A549 (cell line): Measurements from ENCODE around the gene KCTD15. TPM values are rescaled to one million over a fixed set of nuclear protein-coding genes. Genes with fewer than 3 reads are reported as not detected.

Experiments used
- ATAC-seq, 2 experiments: fragments of 200-7000 bp in 1 of 2; fragments of >200 bp in 1 of 2; cut with Nextera tagmentation in 1 of 2; cut with Tn5 transposase in 1 of 2; 3 replicates each; pipeline versions ENCODE4 v1.8.0 to v1.9.1; 2018 to 2020; ENCODE audit warnings: mild to moderate bottlenecking in 1 of 2, moderate library complexity in 1 of 2
- CTCF ChIA-PET: fragments of 300-600 bp; sonication (Branson Sonifier 250); formaldehyde crosslinking; extraction: SDS; loops from one replicate; lab custom pipeline; 2021; ENCODE audit warnings: antibody characterized with exemption, inconsistent platforms; lab: Yijun Ruan, JAX
- POLR2A ChIA-PET: fragments of 350-600 bp; formaldehyde crosslinking; extraction: SDS; loops from one replicate; lab custom pipeline; 2021; ENCODE audit warnings: antibody characterized with exemption, inconsistent platforms; lab: Yijun Ruan, JAX
- DNase-seq, 2 experiments: peaks; one replicate each; pipeline versions ENCODE4 v3.0.0 to v3.0.0-alpha.2; 2011 to 2016; ENCODE audit warnings: low read depth in 1 of 2, low spot score in 1 of 2
- FAIRE-seq: peaks from 2 replicates; lab custom pipeline; 2011; peaks lifted over from hg19 to GRCh38; lab: Jason Lieb, UNC
- H3K27ac ChIP-seq, 2 experiments: fragments of >200 bp; sonication (Bioruptor Twin); formaldehyde crosslinking; 3 replicates each; pipeline ENCODE4 v1.5.1; 2016 to 2017
- H3K4me1 ChIP-seq: fragments of >200 bp; sonication (Bioruptor Twin); formaldehyde crosslinking; 3 replicates; pipeline ENCODE4 v1.6.1; 2016
- H3K4me2 ChIP-seq: fragments of >200 bp; sonication (Bioruptor Twin); formaldehyde crosslinking; 3 replicates; pipeline ENCODE4 v1.6.1; 2016
- H3K4me3 ChIP-seq: fragments of >200 bp; sonication (Bioruptor Twin); formaldehyde crosslinking; 3 replicates; pipeline ENCODE4 v1.5.1; 2016
- H3K9me3 ChIP-seq: fragments of >200 bp; sonication (Bioruptor Twin); formaldehyde crosslinking; 3 replicates; pipeline ENCODE4 v1.6.1; 2016
- BHLHE40 ChIP-seq: IDR thresholded peaks from 2 replicates; pipeline ENCODE4 v1.6.1; 2012; ENCODE audit warnings: low read depth, low read length, inconsistent platforms
- CEBPB ChIP-seq, 2 experiments: fragments of >200 bp in 1 of 2; sonication (Bioruptor Twin) in 1 of 2; formaldehyde crosslinking in 1 of 2; IDR thresholded peaks; 2 replicates each; pipeline ENCODE4 v1.6.1; 2012 to 2016
- CHD2 ChIP-seq: fragments of 150-350 bp; IDR thresholded peaks from 2 replicates; pipeline ENCODE4 v1.6.1; 2014; ENCODE audit warnings: low read length; ENCODE audit not compliant: partially characterized antibody
- EHF ChIP-seq: fragments of 250-450 bp; sonication (Bioruptor Pico); IDR thresholded peaks from 2 replicates; pipeline ENCODE4 v1.5.0; 2020; ENCODE audit warnings: mild to moderate bottlenecking
- EP300 ChIP-seq, 2 experiments: fragments of >200 bp; sonication (Bioruptor Twin); formaldehyde crosslinking; IDR thresholded peaks; 2 replicates in 1 of 2; 3 replicates in 1 of 2; pipeline ENCODE4 v1.6.1; 2016 to 2017
- ESRRA ChIP-seq: fragments of 150-350 bp; IDR thresholded peaks from 2 replicates; pipeline ENCODE4 v1.6.1; 2014; ENCODE audit warnings: mild to moderate bottlenecking, low read length, borderline replicate concordance
- FOSB ChIP-seq: fragments of 250-450 bp; sonication (Bioruptor Pico); IDR thresholded peaks from 2 replicates; pipeline ENCODE4 v1.5.0; 2020; ENCODE audit warnings: mild to moderate bottlenecking, moderate library complexity
- FOSL2 ChIP-seq, 2 experiments: fragments of 450-650 bp in 1 of 2; fragments of >200 bp in 1 of 2; sonication (Bioruptor Twin) in 1 of 2; formaldehyde crosslinking; IDR thresholded peaks; 2 replicates each; pipeline versions ENCODE4 v1.5.0 to v1.6.1; 2016 to 2020; ENCODE audit warnings: mild to moderate bottlenecking in 1 of 2, moderate library complexity in 1 of 2
- HDAC2 ChIP-seq: fragments of 200-600 bp; sonication (generic); IDR thresholded peaks from 2 replicates; pipeline ENCODE4 v1.6.1; 2016
- HEYL ChIP-seq: fragments of 250-450 bp; sonication (Bioruptor Pico); IDR thresholded peaks from 2 replicates; pipeline ENCODE4 v1.8.0; 2021; ENCODE audit warnings: mild to moderate bottlenecking, moderate library complexity
- HOXB13 ChIP-seq: fragments of 250-450 bp; sonication (Bioruptor Pico); IDR thresholded peaks from 2 replicates; pipeline ENCODE4 v1.5.0; 2020; ENCODE audit warnings: low read depth, mild to moderate bottlenecking, moderate library complexity
- JUNB ChIP-seq: fragments of >200 bp; sonication (Bioruptor Twin); formaldehyde crosslinking; IDR thresholded peaks from 2 replicates; pipeline ENCODE4 v1.6.1; 2016
- KDM1A ChIP-seq: fragments of 200-600 bp; sonication (generic); IDR thresholded peaks from 2 replicates; pipeline ENCODE4 v1.6.1; 2016; ENCODE audit warnings: low read depth, mild to moderate bottlenecking
- MAZ ChIP-seq: fragments of 150-350 bp; IDR thresholded peaks from 2 replicates; pipeline ENCODE4 v1.6.1; 2014; ENCODE audit warnings: antibody characterized with exemption, low read depth, low read length, borderline replicate concordance
- MYC ChIP-seq: IDR thresholded peaks from 2 replicates; pipeline ENCODE4 v1.6.1; 2012; ENCODE audit warnings: mild to moderate bottlenecking, inconsistent platforms, low read length, improper control_type of control experiment, borderline replicate concordance
- NR3C1 ChIP-seq: fragments of >200 bp; sonication (Bioruptor Twin); formaldehyde crosslinking; IDR thresholded peaks from 3 replicates; pipeline ENCODE4 v1.6.1; 2017
- POLR2A ChIP-seq: IDR thresholded peaks from 2 replicates; pipeline ENCODE4 v1.6.1; 2012; ENCODE audit warnings: mild to moderate bottlenecking, low read length
- RCOR1 ChIP-seq: fragments of 150-350 bp; IDR thresholded peaks from 2 replicates; pipeline ENCODE4 v1.6.1; 2014; ENCODE audit warnings: antibody characterized with exemption, low read length, low read depth
- RNF2 ChIP-seq: fragments of 200-600 bp; sonication (generic); IDR thresholded peaks from 2 replicates; pipeline ENCODE4 v1.6.1; 2016; ENCODE audit warnings: low read depth, mild to moderate bottlenecking, antibody characterized with exemption, moderate library complexity, borderline replicate concordance
- SREBF2 ChIP-seq: fragments of 450-650 bp; IDR thresholded peaks from 2 replicates; pipeline ENCODE4 v1.6.1; 2014; ENCODE audit warnings: mild to moderate bottlenecking, moderate library complexity
- ZC3H11A ChIP-seq: fragments of 450-650 bp; IDR thresholded peaks from 2 replicates; pipeline ENCODE4 v1.6.1; 2014; ENCODE audit warnings: antibody characterized with exemption, mild to moderate bottlenecking
- ZFP36 ChIP-seq: fragments of 450-650 bp; IDR thresholded peaks from 2 replicates; pipeline ENCODE4 v1.6.1; 2014; ENCODE audit warnings: borderline replicate concordance; ENCODE audit not compliant: partially characterized antibody
- WGBS: methylation state at CpG from one replicate; pipeline ENCODE4 v1.1.6; 2017; ENCODE audit errors: missing lambda C conversion rate; 5-methylcytosine and 5-hydroxymethylcytosine counted together
- polyA plus RNA-seq, 4 experiments: library from polyadenylated mRNA; depleted of rRNA in 3 of 4; stranded (reverse); fragments of >200 nt; fragmentation: RNase III in 1 of 4; extraction: RNeasy Plus Mini Kit Qiagen cat#74134 plus additional on column Dnase treatment in 1 of 4; gene quantifications; 2 replicates in 3 of 4; 3 replicates in 1 of 4; pipeline ENCODE4 v1.2.3, GENCODE V29; 2011 to 2017
- TF ChIP-seq, protein P1 (sequence below): fragments of 250-450 bp; sonication (Bioruptor Pico); IDR thresholded peaks from 2 replicates; pipeline ENCODE4 v1.5.0; 2021; ENCODE audit warnings: mild to moderate bottlenecking, moderate library complexity, borderline replicate concordance
- TF ChIP-seq, protein P2 (sequence below): IDR thresholded peaks from 2 replicates; pipeline ENCODE4 v1.6.1; 2012; ENCODE audit warnings: low read depth, borderline replicate concordance
- TF ChIP-seq, protein P3 (sequence below): fragments of >200 bp; sonication (Bioruptor Twin); formaldehyde crosslinking; IDR thresholded peaks from 3 replicates; pipeline ENCODE4 v1.6.1; 2016
- TF ChIP-seq, protein P4 (sequence below): IDR thresholded peaks from 2 replicates; pipeline ENCODE4 v1.6.1; 2012
- TF ChIP-seq, protein P5 (sequence below): fragments of >200 bp; sonication (Bioruptor Twin); formaldehyde crosslinking; IDR thresholded peaks from 2 replicates; pipeline ENCODE4 v1.6.1; 2016
- TF ChIP-seq, protein P6 (sequence below): fragments of 250-450 bp; sonication (Bioruptor Pico); IDR thresholded peaks from 2 replicates; pipeline ENCODE4 v1.5.0; 2020; ENCODE audit warnings: low read depth, mild to moderate bottlenecking, moderate library complexity
- TF ChIP-seq, protein P7 (sequence below): fragments of 450-650 bp; IDR thresholded peaks from 2 replicates; pipeline ENCODE4 v1.6.1; 2014; ENCODE audit warnings: antibody characterized with exemption

Gene KCTD15
- polyA plus RNA-seq, 2 of the 4 experiments (the other 2 are of a cell fraction) = 54.0 to 56.5 TPM

DNA sequence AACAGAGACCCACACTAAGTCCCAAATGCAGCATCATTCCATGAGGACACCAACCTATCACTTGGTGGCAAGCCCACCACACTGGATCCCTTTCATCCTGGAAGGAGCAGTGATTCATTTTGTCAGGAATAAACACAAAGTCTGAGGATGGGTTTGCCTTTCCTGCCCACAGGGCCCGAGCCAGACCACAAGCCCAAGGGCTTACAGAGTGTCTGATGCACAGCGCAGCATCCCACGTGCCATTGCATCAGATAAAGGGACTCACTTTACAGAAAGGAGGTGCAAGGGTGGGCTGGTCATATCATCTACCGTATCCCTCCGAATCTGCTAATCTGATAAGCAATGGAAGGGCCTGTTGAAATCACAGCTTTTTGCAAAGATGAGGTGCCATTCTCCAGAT, 12.2 kb upstream of the KCTD15 start:
- TF ChIP-seq, protein P1, sequence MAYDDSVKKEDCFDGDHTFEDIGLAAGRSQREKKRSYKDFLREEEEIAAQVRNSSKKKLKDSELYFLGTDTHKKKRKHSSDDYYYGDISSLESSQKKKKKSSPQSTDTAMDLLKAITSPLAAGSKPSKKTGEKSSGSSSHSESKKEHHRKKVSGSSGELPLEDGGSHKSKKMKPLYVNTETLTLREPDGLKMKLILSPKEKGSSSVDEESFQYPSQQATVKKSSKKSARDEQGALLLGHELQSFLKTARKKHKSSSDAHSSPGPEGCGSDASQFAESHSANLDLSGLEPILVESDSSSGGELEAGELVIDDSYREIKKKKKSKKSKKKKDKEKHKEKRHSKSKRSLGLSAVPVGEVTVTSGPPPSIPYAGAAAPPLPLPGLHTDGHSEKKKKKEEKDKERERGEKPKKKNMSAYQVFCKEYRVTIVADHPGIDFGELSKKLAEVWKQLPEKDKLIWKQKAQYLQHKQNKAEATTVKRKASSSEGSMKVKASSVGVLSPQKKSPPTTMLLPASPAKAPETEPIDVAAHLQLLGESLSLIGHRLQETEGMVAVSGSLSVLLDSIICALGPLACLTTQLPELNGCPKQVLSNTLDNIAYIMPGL (CRISPR knock-in tag) = no peak
- TF ChIP-seq, protein P2, sequence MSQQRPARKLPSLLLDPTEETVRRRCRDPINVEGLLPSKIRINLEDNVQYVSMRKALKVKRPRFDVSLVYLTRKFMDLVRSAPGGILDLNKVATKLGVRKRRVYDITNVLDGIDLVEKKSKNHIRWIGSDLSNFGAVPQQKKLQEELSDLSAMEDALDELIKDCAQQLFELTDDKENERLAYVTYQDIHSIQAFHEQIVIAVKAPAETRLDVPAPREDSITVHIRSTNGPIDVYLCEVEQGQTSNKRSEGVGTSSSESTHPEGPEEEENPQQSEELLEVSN = no peak
- TF ChIP-seq FOSB (CRISPR knock-in tag) (no peak), EP300 (IDR thresholded peaks at IDR 0.05) (no peak), HEYL (CRISPR knock-in tag) (no peak), ESRRA (no peak), KDM1A (no peak), HDAC2 (no peak), POLR2A (no peak), BHLHE40 (no peak), SREBF2 (no peak), MYC (no peak), CEBPB (IDR thresholded peaks at IDR 0.05) (no peak), MAZ (no peak), RCOR1 (no peak)
- TF ChIP-seq, protein P3, sequence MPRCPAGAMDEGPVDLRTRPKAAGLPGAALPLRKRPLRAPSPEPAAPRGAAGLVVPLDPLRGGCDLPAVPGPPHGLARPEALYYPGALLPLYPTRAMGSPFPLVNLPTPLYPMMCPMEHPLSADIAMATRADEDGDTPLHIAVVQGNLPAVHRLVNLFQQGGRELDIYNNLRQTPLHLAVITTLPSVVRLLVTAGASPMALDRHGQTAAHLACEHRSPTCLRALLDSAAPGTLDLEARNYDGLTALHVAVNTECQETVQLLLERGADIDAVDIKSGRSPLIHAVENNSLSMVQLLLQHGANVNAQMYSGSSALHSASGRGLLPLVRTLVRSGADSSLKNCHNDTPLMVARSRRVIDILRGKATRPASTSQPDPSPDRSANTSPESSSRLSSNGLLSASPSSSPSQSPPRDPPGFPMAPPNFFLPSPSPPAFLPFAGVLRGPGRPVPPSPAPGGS = no peak
- TF ChIP-seq, protein P4, sequence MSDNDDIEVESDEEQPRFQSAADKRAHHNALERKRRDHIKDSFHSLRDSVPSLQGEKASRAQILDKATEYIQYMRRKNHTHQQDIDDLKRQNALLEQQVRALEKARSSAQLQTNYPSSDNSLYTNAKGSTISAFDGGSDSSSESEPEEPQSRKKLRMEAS = no peak
- TF ChIP-seq, protein P5, sequence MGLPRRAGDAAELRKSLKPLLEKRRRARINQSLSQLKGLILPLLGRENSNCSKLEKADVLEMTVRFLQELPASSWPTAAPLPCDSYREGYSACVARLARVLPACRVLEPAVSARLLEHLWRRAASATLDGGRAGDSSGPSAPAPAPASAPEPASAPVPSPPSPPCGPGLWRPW = no peak
- TF ChIP-seq, protein P6, sequence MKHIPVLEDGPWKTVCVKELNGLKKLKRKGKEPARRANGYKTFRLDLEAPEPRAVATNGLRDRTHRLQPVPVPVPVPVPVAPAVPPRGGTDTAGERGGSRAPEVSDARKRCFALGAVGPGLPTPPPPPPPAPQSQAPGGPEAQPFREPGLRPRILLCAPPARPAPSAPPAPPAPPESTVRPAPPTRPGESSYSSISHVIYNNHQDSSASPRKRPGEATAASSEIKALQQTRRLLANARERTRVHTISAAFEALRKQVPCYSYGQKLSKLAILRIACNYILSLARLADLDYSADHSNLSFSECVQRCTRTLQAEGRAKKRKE = no peak
- H3K27ac ChIP-seq = no peak overlapping the region
- FAIRE-seq (peak; percentile 59), ATAC-seq (no peak), DNase-seq (no peak)
- 55% methylated on average over 5 of the region's 5 CpGs for WGBS
- H3K4me3 ChIP-seq = no peak overlapping the region
- peaks cover 19% of the 10 kb centered on the region for H3K4me1 ChIP-seq
- no peak overlapping the region for H3K4me2 ChIP-seq
- POLR2A ChIA-PET = no interaction called here
- CTCF ChIA-PET = interaction anchor here (0.5 to 12.7 kb wide), 14 partner anchors 10 to 640 kb away, joined by 3 to 313 read pairs (median 9); partner anchors contain the start of gene KCTD15
- H3K9me3 ChIP-seq = 0 out of 3 replicates have a peak, but pooled peaks cover 5% of the 10 kb centered on the region

DNA sequence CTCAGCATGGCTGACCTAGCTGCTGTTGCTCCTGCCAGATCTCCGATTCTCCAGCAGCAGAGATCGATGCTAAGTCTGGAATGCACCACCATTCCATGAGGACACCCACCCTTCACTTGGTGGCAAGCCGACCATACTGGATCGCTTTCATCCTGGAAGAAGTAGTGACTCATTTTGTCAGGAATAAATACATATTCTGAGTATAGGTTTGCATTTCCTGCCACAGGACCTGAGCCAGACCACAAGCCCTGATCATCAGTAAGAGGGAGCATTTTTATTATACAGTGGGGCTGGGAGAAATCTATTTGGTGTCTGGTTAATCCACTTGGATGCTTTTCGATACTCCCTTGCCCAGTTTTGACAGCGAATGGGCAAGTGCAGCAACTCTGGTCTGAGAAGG, 10.9 kb upstream of the KCTD15 start:
- H3K4me3 ChIP-seq = no peak overlapping the region
- no peak overlapping the region for H3K27ac ChIP-seq
- TF ChIP-seq ZC3H11A (no peak), CHD2 (no peak), HOXB13 (CRISPR knock-in tag) (no peak), KDM1A (no peak), EHF (CRISPR knock-in tag) (no peak), ZFP36 (no peak), RNF2 (no peak), EP300 (IDR thresholded peaks at IDR 0.05) (no peak), BHLHE40 (no peak), FOSL2 (IDR thresholded peaks at IDR 0.05) (no peak), FOSL2 (CRISPR knock-in tag; IDR thresholded peaks at IDR 0.05) (no peak), SREBF2 (no peak), NR3C1 (no peak), JUNB (no peak)
- TF ChIP-seq, protein P7, sequence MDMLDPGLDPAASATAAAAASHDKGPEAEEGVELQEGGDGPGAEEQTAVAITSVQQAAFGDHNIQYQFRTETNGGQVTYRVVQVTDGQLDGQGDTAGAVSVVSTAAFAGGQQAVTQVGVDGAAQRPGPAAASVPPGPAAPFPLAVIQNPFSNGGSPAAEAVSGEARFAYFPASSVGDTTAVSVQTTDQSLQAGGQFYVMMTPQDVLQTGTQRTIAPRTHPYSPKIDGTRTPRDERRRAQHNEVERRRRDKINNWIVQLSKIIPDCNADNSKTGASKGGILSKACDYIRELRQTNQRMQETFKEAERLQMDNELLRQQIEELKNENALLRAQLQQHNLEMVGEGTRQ = no peak
- TF ChIP-seq, protein P6 = no peak
- TF ChIP-seq, protein P5 = no peak
- 0 out of 3 replicates have a peak, but pooled peaks cover 5% of the 10 kb centered on the region for H3K9me3 ChIP-seq
- ChIA-PET CTCF (interaction anchor here (0.6 to 12.7 kb wide), 11 partner anchors 7 to 551 kb away, joined by 3 to 313 read pairs (median 11); partner anchors contain the start of gene KCTD15), POLR2A (interaction anchor here (1.3 kb wide), 1 partner anchor 9 kb away, joined by 3 read pairs; no protein-coding TSS in a partner anchor)
- H3K4me2 ChIP-seq = no peak overlapping the region
- DNase-seq (no peak), ATAC-seq (no peak), FAIRE-seq (peak; percentile 63)
- H3K4me1 ChIP-seq = peaks cover 19% of the 10 kb centered on the region
- WGBS = 34% methylated on average over 6 of the region's 6 CpGs
